Hypothalamus (tissue), 51 donors: ENCODE measurements around the gene ZC2HC1C.

Source experiments
- DNase-seq, 51 donors: peaks; one replicate each; lab custom pipeline; 2025; lab: John Stamatoyannopoulos, UW

Gene ZC2HC1C

GRCh38 chr14:75128596-75128990 is 59.2 kb downstream of the ZC2HC1C start:
- DNase-seq, result no peak
